Transverse colon (tissue), 3 donors: ENCODE data around the gene SLC35B4.

ENCODE experiments used
- EP300 ChIP-seq: sonication (generic); formaldehyde crosslinking; IDR thresholded peaks from one replicate; pipeline ENCODE4 v1.6.1; 2017; ENCODE audit warnings: antibody characterized with exemption, low read depth
- POLR2A ChIP-seq: fragments of 450-650 bp; IDR thresholded peaks from one replicate; pipeline ENCODE4 v1.6.1; 2016; ENCODE audit warnings: antibody characterized with exemption, mild to moderate bottlenecking, moderate library complexity
- TF ChIP-seq, protein P1 (sequence below), 5 experiments: fragments of 200-600 bp in 3 of 5; fragments of 450-650 bp in 2 of 5; sonication (generic) in 3 of 5; IDR thresholded peaks; 1 replicate in 2 of 5; 2 replicates in 3 of 5; pipeline ENCODE4 v1.5.1; 2016 to 2017; ENCODE audit warnings: antibody characterized with exemption in 5 of 5, inconsistent platforms in 3 of 5, mild to moderate bottlenecking in 2 of 5, moderate library complexity in 1 of 5

DNA sequence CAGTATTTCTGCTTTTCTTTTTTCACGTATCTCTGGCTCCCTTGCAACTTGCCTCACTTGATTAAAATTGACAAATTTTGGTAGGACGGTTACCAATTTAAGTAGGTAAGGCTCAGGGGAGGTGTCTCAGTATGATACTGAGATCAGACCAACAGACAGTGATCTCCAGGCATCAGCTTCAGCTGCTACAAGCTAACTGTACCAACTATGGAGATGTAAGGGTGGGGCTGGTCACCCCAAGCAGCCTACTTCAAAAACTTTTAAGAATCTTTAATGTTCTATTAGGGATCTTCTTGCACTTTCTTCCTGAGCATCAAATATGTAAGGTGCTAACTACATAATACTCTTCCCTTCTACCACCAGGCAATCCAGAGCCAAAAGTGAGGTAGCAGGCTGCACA lies 26.9 kb downstream of the SLC35B4 start:
- TF ChIP-seq, protein P1, sequence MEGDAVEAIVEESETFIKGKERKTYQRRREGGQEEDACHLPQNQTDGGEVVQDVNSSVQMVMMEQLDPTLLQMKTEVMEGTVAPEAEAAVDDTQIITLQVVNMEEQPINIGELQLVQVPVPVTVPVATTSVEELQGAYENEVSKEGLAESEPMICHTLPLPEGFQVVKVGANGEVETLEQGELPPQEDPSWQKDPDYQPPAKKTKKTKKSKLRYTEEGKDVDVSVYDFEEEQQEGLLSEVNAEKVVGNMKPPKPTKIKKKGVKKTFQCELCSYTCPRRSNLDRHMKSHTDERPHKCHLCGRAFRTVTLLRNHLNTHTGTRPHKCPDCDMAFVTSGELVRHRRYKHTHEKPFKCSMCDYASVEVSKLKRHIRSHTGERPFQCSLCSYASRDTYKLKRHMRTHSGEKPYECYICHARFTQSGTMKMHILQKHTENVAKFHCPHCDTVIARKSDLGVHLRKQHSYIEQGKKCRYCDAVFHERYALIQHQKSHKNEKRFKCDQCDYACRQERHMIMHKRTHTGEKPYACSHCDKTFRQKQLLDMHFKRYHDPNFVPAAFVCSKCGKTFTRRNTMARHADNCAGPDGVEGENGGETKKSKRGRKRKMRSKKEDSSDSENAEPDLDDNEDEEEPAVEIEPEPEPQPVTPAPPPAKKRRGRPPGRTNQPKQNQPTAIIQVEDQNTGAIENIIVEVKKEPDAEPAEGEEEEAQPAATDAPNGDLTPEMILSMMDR (IDR thresholded peaks at IDR 0.05): no peak
- TF ChIP-seq EP300: no peak
- no peak for TF ChIP-seq POLR2A
